GM19372 (cell line): ENCODE data around the gene PDZD4.
"Not testable (repeated sequence)": the region's sequence is repeated elsewhere in the genome, so short reads cannot be mapped to it uniquely, and the experiment has no call there.

Experiments used
- ATAC-seq: cut with Tn5 transposase; IDR thresholded peaks from one replicate; pipeline ENCODE4 v1.9.1; 2021; ENCODE audit warnings: mild to moderate bottlenecking, low read depth, moderate library complexity; ENCODE audit not compliant: unreplicated experiment

Gene PDZD4

GRCh38 chrX:153845195-153845594 lies 14.9 kb upstream of the PDZD4 start:
- ATAC-seq: no peak

- no peak for ATAC-seq
Observed at GRCh38 chrX:153844509-153845082, 14.3 kb upstream of the PDZD4 start.

GRCh38 chrX:153836921-153837320 lies 6.6 kb upstream of the PDZD4 start:
- no peak for ATAC-seq

GRCh38 chrX:153832728-153833127 lies 2.4 kb upstream of the PDZD4 start:
- no peak for ATAC-seq

GRCh38 chrX:153831429-153832150 lies 1.2 kb upstream of the PDZD4 start:
- ATAC-seq: no peak

GRCh38 chrX:153830640-153831428 lies 490 bp upstream of the PDZD4 start:
- no peak for ATAC-seq

GRCh38 chrX:153829549-153829798 lies 870 bp downstream of the PDZD4 start:
- no peak for ATAC-seq

- no peak for ATAC-seq
Observed at GRCh38 chrX:153828723-153829548, 1.4 kb downstream of the PDZD4 start.

- no peak for ATAC-seq
Observed at GRCh38 chrX:153828308-153828707, 2.0 kb downstream of the PDZD4 start.

GRCh38 chrX:153827903-153828302 lies 2.4 kb downstream of the PDZD4 start:
- ATAC-seq: no peak

GRCh38 chrX:153827016-153827415 lies 3.3 kb downstream of the PDZD4 start:
- ATAC-seq: no peak

- no peak for ATAC-seq
Observed at GRCh38 chrX:153825042-153825441, 5.3 kb downstream of the PDZD4 start.

- ATAC-seq: no peak
Observed at GRCh38 chrX:153824348-153824747, 6.0 kb downstream of the PDZD4 start.

- no peak for ATAC-seq
Observed at GRCh38 chrX:153821066-153821465, 9.3 kb downstream of the PDZD4 start.

GRCh38 chrX:153820601-153821000 lies 9.7 kb downstream of the PDZD4 start:
- ATAC-seq: no peak

GRCh38 chrX:153819384-153820040 lies 10.8 kb downstream of the PDZD4 start:
- no peak for ATAC-seq

- no peak for ATAC-seq
Observed at GRCh38 chrX:153818571-153819383, 11.6 kb downstream of the PDZD4 start.

- not testable (repeated sequence) for ATAC-seq
Observed at GRCh38 chrX:153818064-153818463, 12.3 kb downstream of the PDZD4 start.

- ATAC-seq: no peak
Observed at GRCh38 chrX:153816831-153817690, 13.3 kb downstream of the PDZD4 start.
